GM12874 (cell line): ENCODE data around the gene DLX4.

Experiments used
- TF ChIP-seq, protein P1 (sequence below): IDR thresholded peaks from 2 replicates; pipeline ENCODE4 v1.5.1; 2011; ENCODE audit warnings: low read depth, mild to moderate bottlenecking, control low read depth, low read length, moderate library complexity; ENCODE audit not compliant: insufficient read depth

Gene DLX4

DNA sequence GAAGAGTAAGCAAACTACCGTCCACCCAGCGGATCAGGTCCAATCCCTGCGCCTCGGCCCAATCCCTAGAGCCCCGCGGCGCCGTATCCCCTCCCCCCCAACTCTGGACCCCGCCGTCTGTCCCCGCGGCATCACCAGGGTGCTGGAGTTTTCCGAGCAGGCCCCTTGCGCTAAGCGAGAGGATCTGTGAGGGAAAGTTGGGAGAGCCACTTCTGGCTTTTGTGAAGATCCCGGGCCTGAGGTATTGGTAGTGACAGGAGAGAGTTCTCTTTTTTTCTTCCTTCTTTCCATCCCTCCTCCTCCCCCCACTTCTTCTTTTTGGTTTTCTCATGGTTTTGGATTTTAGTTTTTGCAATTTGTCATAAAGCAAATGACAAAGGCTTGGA lies 3.5 kb upstream of the DLX4 start:
- TF ChIP-seq, protein P1, sequence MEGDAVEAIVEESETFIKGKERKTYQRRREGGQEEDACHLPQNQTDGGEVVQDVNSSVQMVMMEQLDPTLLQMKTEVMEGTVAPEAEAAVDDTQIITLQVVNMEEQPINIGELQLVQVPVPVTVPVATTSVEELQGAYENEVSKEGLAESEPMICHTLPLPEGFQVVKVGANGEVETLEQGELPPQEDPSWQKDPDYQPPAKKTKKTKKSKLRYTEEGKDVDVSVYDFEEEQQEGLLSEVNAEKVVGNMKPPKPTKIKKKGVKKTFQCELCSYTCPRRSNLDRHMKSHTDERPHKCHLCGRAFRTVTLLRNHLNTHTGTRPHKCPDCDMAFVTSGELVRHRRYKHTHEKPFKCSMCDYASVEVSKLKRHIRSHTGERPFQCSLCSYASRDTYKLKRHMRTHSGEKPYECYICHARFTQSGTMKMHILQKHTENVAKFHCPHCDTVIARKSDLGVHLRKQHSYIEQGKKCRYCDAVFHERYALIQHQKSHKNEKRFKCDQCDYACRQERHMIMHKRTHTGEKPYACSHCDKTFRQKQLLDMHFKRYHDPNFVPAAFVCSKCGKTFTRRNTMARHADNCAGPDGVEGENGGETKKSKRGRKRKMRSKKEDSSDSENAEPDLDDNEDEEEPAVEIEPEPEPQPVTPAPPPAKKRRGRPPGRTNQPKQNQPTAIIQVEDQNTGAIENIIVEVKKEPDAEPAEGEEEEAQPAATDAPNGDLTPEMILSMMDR = no peak

DNA sequence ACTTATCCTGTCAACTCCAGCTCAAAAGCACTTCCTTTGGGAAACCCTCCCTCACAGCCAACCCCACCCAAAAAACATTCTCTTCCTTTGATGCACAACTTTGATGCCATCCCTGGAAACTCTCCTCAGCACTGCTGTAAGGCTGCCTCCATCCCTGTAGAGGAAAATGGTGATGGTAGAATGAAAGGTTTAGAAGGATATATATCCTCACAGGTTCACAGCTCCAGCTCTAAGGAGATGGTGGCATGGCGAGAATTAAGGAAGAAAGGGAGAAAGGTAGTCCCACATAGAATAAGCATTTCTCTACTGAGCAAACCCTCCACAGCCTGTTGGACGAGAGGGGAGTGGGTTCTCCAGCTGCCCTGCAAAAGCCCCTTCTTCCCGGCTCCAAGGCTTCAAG lies 2.2 kb upstream of the DLX4 start:
- TF ChIP-seq, protein P1 = no peak

DNA sequence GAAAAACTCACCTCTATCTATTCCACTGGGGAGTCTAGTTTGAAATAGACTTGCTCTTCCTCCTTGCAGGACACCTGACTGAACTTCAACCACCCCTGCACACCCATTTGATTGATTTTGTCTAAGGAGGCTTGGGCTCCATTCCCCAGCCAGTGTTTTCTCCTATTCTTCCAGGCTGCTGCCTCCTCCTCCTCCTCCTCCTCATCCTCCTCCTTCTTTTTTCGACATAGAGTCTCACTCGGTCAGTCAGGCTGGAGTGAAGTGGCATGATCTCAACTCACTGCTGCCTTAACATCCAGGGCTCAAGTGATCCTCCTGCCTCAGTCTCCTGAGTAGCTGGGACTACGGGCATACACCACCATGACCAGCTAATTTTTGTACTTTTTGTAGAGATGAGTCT lies 1.8 kb upstream of the DLX4 start:
- TF ChIP-seq, protein P1 = no peak

DNA sequence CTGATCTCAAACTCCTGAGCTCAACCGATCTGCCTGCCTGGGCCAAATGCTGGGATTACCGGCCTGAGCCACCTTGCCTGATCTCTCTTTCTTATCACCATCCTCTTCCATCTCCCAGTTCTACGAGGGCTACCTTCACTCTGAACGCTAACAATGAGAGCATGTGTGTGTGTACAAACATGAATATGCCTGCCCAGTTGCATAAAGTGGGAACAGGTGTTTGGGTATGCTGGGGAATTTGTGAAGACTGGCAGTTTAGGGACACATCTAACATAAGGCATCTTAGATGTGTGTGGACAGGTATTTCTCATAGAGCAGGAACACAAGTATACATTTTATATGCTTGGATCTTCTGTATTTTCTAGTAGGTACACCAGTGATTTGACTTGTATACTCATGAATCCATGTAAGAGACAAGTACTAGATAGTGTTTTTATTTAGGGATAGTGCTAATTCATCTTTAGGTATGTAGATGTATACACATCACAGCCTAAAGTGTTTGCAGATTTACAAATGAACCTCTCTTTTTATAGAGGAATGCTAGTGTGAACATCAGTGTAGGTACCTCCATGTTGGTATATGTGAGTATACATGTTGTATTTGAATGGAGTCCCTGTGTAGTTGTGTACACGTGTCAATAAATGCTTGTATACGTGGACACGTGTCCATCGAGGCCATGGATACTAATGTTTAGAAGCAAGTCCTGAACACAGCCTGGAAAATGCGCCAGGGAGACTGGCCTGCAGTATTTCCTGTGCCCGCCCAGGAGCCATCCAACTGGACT lies 1.2 kb upstream of the DLX4 start:
- TF ChIP-seq, protein P1 = no peak

DNA sequence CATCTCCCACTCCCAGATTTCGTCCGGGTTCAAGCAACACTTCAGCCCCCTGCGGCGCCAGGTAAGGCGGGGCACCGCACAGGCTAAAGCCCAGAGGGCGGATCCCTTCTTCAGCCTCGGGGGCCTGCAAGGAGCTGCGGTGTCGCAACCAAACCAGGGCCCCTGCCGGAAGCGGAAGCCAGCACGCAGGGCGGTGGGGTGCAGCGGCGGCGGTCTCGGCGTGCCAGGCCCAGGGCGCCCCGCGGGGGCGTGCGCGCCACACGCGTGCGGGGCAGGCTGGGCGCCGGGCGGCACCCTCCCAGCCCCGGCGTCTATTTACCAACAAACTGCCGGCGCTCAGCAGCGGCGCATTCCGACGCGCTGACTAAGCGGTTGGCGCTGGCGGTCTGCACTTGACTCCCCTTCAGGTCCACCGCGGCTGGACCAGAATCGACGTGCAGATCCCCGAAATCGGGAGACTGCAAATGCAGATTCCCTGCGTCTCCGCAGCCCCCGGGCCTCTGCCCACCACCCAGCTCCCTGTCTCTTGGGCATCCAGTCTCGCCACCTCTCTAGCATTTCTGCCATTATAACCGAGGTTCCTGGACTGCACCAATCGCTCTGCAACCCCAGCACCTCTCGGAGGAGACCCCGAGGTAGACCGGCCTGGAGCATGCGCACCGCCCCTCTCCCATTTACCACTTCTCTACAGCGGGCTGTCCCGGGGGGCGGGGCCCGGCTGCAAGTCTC lies 421 bp upstream of the DLX4 start:
- TF ChIP-seq, protein P1 = no peak

DNA sequence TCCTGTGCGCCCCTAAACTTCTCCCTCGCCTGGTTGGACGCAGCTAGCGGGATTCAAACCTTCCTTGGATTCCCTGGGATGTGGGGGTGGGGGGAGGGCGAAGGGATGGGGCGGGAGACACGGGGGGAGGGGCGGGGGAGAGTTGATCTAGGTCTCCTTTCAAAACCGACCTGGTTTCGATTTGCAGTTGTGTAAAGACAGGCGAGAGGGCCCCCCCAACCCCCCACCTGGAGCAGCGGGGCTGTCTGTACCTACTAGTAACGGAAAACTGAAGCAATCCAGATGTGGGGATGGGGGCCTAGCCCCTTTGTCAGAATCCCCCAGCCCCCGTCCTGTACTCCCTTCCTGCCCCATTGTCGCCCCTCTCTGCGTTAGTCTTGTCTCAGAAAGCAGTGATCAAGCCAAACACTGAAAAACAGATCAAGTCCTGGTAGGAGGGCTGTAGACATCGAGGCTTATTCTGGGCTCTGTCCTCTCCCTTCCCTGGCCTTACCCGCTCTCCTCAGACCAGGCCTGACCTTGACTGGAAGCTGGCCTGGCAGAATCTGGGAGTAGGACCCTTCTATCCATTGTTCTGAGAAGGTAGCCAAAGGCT lies 902 bp downstream of the DLX4 start:
- TF ChIP-seq, protein P1 = no peak

DNA sequence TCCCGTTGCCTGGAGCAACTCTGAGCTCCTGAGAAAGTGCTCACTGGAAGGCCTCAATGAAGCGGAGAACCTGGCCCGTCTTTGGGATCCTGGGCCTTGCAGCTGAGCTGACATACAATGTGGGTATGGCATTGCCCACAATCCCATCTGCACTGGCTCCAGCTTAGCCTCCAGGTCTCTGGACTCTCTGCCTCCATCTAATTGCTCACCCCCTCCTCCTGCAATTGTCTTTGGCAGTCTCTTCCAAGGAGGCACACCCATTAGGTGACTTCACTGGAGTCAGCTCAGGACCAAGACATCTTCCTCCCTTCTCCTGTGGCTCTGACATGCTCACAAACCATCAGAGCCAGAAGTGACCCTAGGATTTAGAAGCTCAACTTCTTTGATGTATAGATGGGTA lies 1.5 kb downstream of the DLX4 start:
- TF ChIP-seq, protein P1 = no peak
